GM12878 (cell line): ENCODE data around the gene ANKRD40CL. TPM values are rescaled to one million over a fixed set of nuclear protein-coding genes. Genes with fewer than 3 reads are reported as not detected.

Experiments
- ATAC-seq: fragments of 200-7000 bp; cut with Tn5 transposase; 3 replicates; pipeline ENCODE4 v1.9.1; 2020; ENCODE audit warnings: mild to moderate bottlenecking, moderate library complexity
- BruUV-seq: library from RNA; stranded (reverse); fragments of 400-500 nt; replicated peaks from 2 replicates; lab custom pipeline; 2021; lab: Mats Ljungman, UMichigan
- CTCF ChIA-PET: fragments of 300-600 bp; sonication (Branson Sonifier 250); formaldehyde crosslinking; extraction: SDS; loops from one replicate; lab custom pipeline; 2021; ENCODE audit warnings: inconsistent platforms; lab: Yijun Ruan, JAX
- POLR2A ChIA-PET: fragments of 350-600 bp; formaldehyde crosslinking; extraction: SDS; loops from one replicate; lab custom pipeline; 2021; ENCODE audit warnings: inconsistent platforms; lab: Charles Lee
- RAD21 ChIA-PET: fragments of 300-600 bp; sonication (Branson Sonifier 250); formaldehyde crosslinking; loops from one replicate; lab custom pipeline; 2023; ENCODE audit warnings: antibody characterized with exemption; ENCODE audit not compliant: unreplicated experiment; lab: Charles Lee
- SMC1A ChIA-PET: fragments of 300-600 bp; sonication (Branson Sonifier 250); formaldehyde crosslinking; loops from one replicate; lab custom pipeline; 2023; ENCODE audit not compliant: unreplicated experiment, uncharacterized antibody; lab: Charles Lee
- DNase-seq: peaks from one replicate; pipeline ENCODE4 v3.0.0-alpha.2; 2011; ENCODE audit warnings: low read depth, low spot score
- FAIRE-seq: peaks from 3 replicates; lab custom pipeline; 2011; peaks lifted over from hg19 to GRCh38; lab: Jason Lieb, UNC
- H2AFZ ChIP-seq: 2 replicates; pipeline ENCODE4 v1.6.0; 2011; ENCODE audit warnings: low read depth, low read length, control low read depth; ENCODE audit not compliant: control insufficient read depth
- H3K27ac ChIP-seq: 2 replicates; pipeline ENCODE4 v1.5.1; 2011; ENCODE audit warnings: control low read depth; ENCODE audit not compliant: control insufficient read depth, insufficient read depth
- H3K27me3 ChIP-seq, 2 experiments: replicated peaks in 1 of 2; 2 replicates each; pipeline versions ENCODE4 v1.6.0 to v1.6.1; 2011; ENCODE audit warnings: low read length in 1 of 2; ENCODE audit not compliant: control insufficient read depth in 2 of 2, insufficient read depth in 2 of 2
- H3K36me3 ChIP-seq, 2 experiments: 2 replicates each; pipeline ENCODE4 v1.5.1; 2011; ENCODE audit warnings: low read length in 1 of 2; ENCODE audit not compliant: control insufficient read depth in 2 of 2, insufficient read depth in 2 of 2
- H3K4me1 ChIP-seq: 2 replicates; pipeline ENCODE4 v1.6.1; 2011; ENCODE audit warnings: mild to moderate bottlenecking, low read length, moderate library complexity, mixed read lengths; ENCODE audit not compliant: control insufficient read depth, insufficient read depth
- H3K4me2 ChIP-seq: 2 replicates; pipeline ENCODE4 v1.6.0; 2011; ENCODE audit warnings: control low read depth; ENCODE audit not compliant: control insufficient read depth, insufficient read depth
- H3K4me3 ChIP-seq: fragments of 200-600 bp; sonication (generic); 2 replicates; pipeline ENCODE4 v1.5.1; 2016
- H3K79me2 ChIP-seq: 2 replicates; pipeline ENCODE4 v1.6.0; 2011; ENCODE audit warnings: low read length; ENCODE audit not compliant: control insufficient read depth, insufficient read depth
- H3K9ac ChIP-seq: 2 replicates; pipeline ENCODE4 v1.8.0; 2011; ENCODE audit warnings: low read length, control low read depth, mixed read lengths; ENCODE audit not compliant: control insufficient read depth, insufficient read depth
- H3K9me3 ChIP-seq: replicated peaks from 3 replicates; pipeline ENCODE4 v1.5.1; 2011; ENCODE audit warnings: mild to moderate bottlenecking, low read length; ENCODE audit not compliant: control insufficient read depth, insufficient read depth
- H4K20me1 ChIP-seq: 2 replicates; pipeline ENCODE4 v1.6.0; 2011; ENCODE audit not compliant: control insufficient read depth, insufficient read depth
- ASH2L ChIP-seq: fragments of 300-600, 200-600 bp; sonication (generic); IDR thresholded peaks from 2 replicates; pipeline ENCODE4 v1.6.1; 2017; ENCODE audit warnings: low read depth, mild to moderate bottlenecking, borderline replicate concordance
- CTCF ChIP-seq, 3 experiments: IDR thresholded peaks in 2 of 3; conservative IDR thresholded peaks in 1 of 3; 2 replicates each; pipeline ENCODE4 v1.5.1; 2011; ENCODE audit warnings: low read depth in 3 of 3, low read length in 3 of 3, mild to moderate bottlenecking in 3 of 3, control low read depth in 2 of 3, moderate library complexity in 2 of 3, inconsistent platforms in 1 of 3, mixed read lengths in 1 of 3; ENCODE audit not compliant: control insufficient read depth in 2 of 3, insufficient read depth in 1 of 3; ENCODE audit errors: extremely low read depth in 1 of 3
- FOXK2 ChIP-seq: fragments of 450-650 bp; IDR thresholded peaks from 2 replicates; pipeline ENCODE4 v1.6.1; 2017; ENCODE audit warnings: mild to moderate bottlenecking, moderate library complexity
- MYB ChIP-seq: fragments of 150-350 bp; IDR thresholded peaks from 2 replicates; pipeline ENCODE4 v1.6.1; 2014; ENCODE audit warnings: mild to moderate bottlenecking, low read depth, low read length, borderline replicate concordance
- POLR2AphosphoS5 ChIP-seq: IDR thresholded peaks from 2 replicates; pipeline ENCODE4 v1.6.1; 2011; ENCODE audit warnings: mild to moderate bottlenecking, low read length, inconsistent platforms
- TAF1 ChIP-seq: IDR thresholded peaks from 2 replicates; pipeline ENCODE4 v1.6.1; 2011; ENCODE audit warnings: mild to moderate bottlenecking, low read depth, low read length, borderline replicate concordance
- ZBTB40 ChIP-seq: fragments of 450-650 bp; IDR thresholded peaks from 2 replicates; pipeline ENCODE4 v1.6.1; 2016; ENCODE audit warnings: mild to moderate bottlenecking, moderate library complexity, borderline replicate concordance
- WGBS: methylation state at CpG from one replicate; pipeline ENCODE4 v1.1.6; 2016; ENCODE audit warnings: low lambda C conversion rate; ENCODE audit not compliant: insufficient replicate concordance, insufficient coverage; ENCODE audit errors: missing lambda C conversion rate; 5-methylcytosine and 5-hydroxymethylcytosine counted together
- in situ Hi-C: fragments of 300-500 bp; cut with MboI; formaldehyde crosslinking; loops from 9 replicates; pipeline ENCODE4 v1.14.3; 2018; ENCODE audit warnings: mixed read lengths
- intact Hi-C: fragments of 100-400 bp; cut with micrococcal nuclease; formaldehyde crosslinking; loops from one replicate; pipeline ENCODE4 v1.14.2; 2022; ENCODE audit not compliant: unreplicated experiment
- polyA plus RNA-seq, 11 experiments: library from polyadenylated mRNA; depleted of rRNA in 4 of 11; unstranded in 6 of 11; stranded (reverse) in 5 of 11; fragments of >200 nt; fragmentation: Nextera tagmentation in 4 of 11; fragmentation: Illumina TruSeq in 1 of 11; extraction: Ambion mirVana in 4 of 11; extraction: Trizol in 1 of 11; gene quantifications; 1 replicate in 1 of 11; 2 replicates in 10 of 11; pipeline versions ENCODE4 v1.2.1 to v1.2.3, GENCODE V29; 2011 to 2016; ENCODE audit warnings: inconsistent platforms in 2 of 11, missing spikeins in 2 of 11, low read depth in 1 of 11
- total RNA-seq, 4 experiments: library from RNA; depleted of rRNA in 3 of 4; stranded (reverse); fragments of >200 nt in 3 of 4; fragmentation: Illumina TruSeq in 1 of 4; extraction: Trizol in 1 of 4; gene quantifications; 2 replicates each; pipeline versions ENCODE4 v1.2.1 to v1.2.3, GENCODE V29; 2013 to 2021

Gene ANKRD40CL
- total and polyA plus RNA-seq, 10 of the 15 experiments (the other 5 are each of a cell fraction or from before 2014, with no cell fraction given): not detected

GRCh38 chr17:50808413-50808812, 41.1 kb upstream of the ANKRD40CL start:
- no peaks in the 10 kb centered on the region for H3K79me2 ChIP-seq
- H3K9me3 ChIP-seq: no peaks in the 10 kb centered on the region
- SMC1A ChIA-PET: no interaction called here
- intact Hi-C loops (no loop called here), in situ Hi-C loops (no loop called here)
- WGBS: 54% methylated on average over 7 of the region's 7 CpGs
- H3K27ac ChIP-seq: no peak overlapping the region
- no peak overlapping the region for H3K9ac ChIP-seq
- H3K36me3 ChIP-seq: no peaks in the 10 kb centered on the region
- no peak for TF ChIP-seq FOXK2
- no peak for TF ChIP-seq MYB
- TF ChIP-seq ZBTB40: no peak
- no peak for TF ChIP-seq CTCF (IDR thresholded peaks at IDR 0.05 in 2 of 3, conservative IDR thresholded peaks at IDR 0.05 in 1 of 3; ENCODE audit: control insufficient read depth in 2 of 3, extremely low read depth in 1 of 3, insufficient read depth in 1 of 3, low read depth in 3 of 3, low read length in 3 of 3)
- TF ChIP-seq ASH2L: no peak
- no peak for TF ChIP-seq POLR2AphosphoS5
- no peak for TF ChIP-seq TAF1
- ATAC-seq: no peak
- no peaks in the 10 kb centered on the region for H4K20me1 ChIP-seq
- H3K4me3 ChIP-seq: no peak overlapping the region
- DNase-seq: no peak
- H3K27me3 ChIP-seq: no peaks in the 10 kb centered on the region; a peak in 1 of 4 replicates
- CTCF ChIA-PET: interaction anchor here (1.5 kb wide), 1 partner anchor 9 kb away, joined by 4 read pairs; no protein-coding TSS in a partner anchor
- H3K4me2 ChIP-seq: no peak overlapping the region
- H3K4me1 ChIP-seq: no peaks in the 10 kb centered on the region
- no TSS peak for BruUV-seq
- FAIRE-seq: no peak
- POLR2A ChIA-PET: no interaction called here
- RAD21 ChIA-PET: no interaction called here
- H2AFZ ChIP-seq: no peak overlapping the region
